Measurements from ENCODE around the gene FAM118A.
"Not testable (repeated sequence)": the region's sequence is repeated elsewhere in the genome, so short reads cannot be mapped to it uniquely, and the experiment has no call there.

The FAM118A gene

GRCh38 chr22:45284705-45285262 is 24.9 kb upstream of the FAM118A start, which contains the start of gene UPK3A:
TSS of gene UPK3A (plus strand) at chr22:45284949. CDS start at chr22:45285014, 65 bp downstream.
- peak; percentile 36 for DNase-seq (ENCODE audit: low spot score)

GRCh38 chr22:45285263-45286058 is 24.3 kb upstream of the FAM118A start:
- no peak for DNase-seq (ENCODE audit: low spot score)

- no peak for DNase-seq (ENCODE audit: low spot score)
Measured at GRCh38 chr22:45286854-45287551, 22.7 kb upstream of the FAM118A start.

GRCh38 chr22:45290410-45290936 is 19.3 kb upstream of the FAM118A start:
- no peak for DNase-seq (ENCODE audit: low spot score)

GRCh38 chr22:45291061-45291930 is 18.4 kb upstream of the FAM118A start:
- DNase-seq (ENCODE audit: low spot score), result no peak

GRCh38 chr22:45291931-45292290 is 17.8 kb upstream of the FAM118A start:
- DNase-seq (ENCODE audit: low spot score), result no peak

GRCh38 chr22:45292731-45293442 is 16.8 kb upstream of the FAM118A start:
- no peak for DNase-seq (ENCODE audit: low spot score)

GRCh38 chr22:45294030-45294429 is 15.7 kb upstream of the FAM118A start:
- DNase-seq (ENCODE audit: low spot score), result no peak

GRCh38 chr22:45295004-45295403 is 14.7 kb upstream of the FAM118A start:
- DNase-seq (ENCODE audit: low spot score), result not testable (repeated sequence)

- no peak for DNase-seq (ENCODE audit: low spot score)
Measured at GRCh38 chr22:45295492-45295891, 14.2 kb upstream of the FAM118A start.

GRCh38 chr22:45296628-45297297 is 13.0 kb upstream of the FAM118A start:
- no peak for DNase-seq (ENCODE audit: low spot score)

- DNase-seq (ENCODE audit: low spot score), result no peak
Measured at GRCh38 chr22:45298934-45299505, 10.7 kb upstream of the FAM118A start.

- DNase-seq (ENCODE audit: low spot score), result no peak
Measured at GRCh38 chr22:45302751-45303150, 7.0 kb upstream of the FAM118A start.

GRCh38 chr22:45303181-45303580 is 6.6 kb upstream of the FAM118A start:
- DNase-seq (ENCODE audit: low spot score), result no peak

GRCh38 chr22:45304971-45305370 is 4.8 kb upstream of the FAM118A start:
- DNase-seq (ENCODE audit: low spot score), result no peak

- DNase-seq (ENCODE audit: low spot score), result no peak
Measured at GRCh38 chr22:45305456-45306075, 4.2 kb upstream of the FAM118A start.

GRCh38 chr22:45306139-45306538 is 3.6 kb upstream of the FAM118A start:
- no peak for DNase-seq (ENCODE audit: low spot score)

- DNase-seq (ENCODE audit: low spot score), result no peak
Measured at GRCh38 chr22:45308391-45308956, 1.3 kb upstream of the FAM118A start.

- DNase-seq (ENCODE audit: low spot score), result no peak
Measured at GRCh38 chr22:45308957-45309421, 745 bp upstream of the FAM118A start.
